Type B pancreatic cell (in vitro differentiated cells): ENCODE results near the gene HIF3A. TPM values are rescaled to one million over a fixed set of nuclear protein-coding genes. Genes with fewer than 3 reads are reported as not detected.
A peak's percentile ranks its signal among the peaks of the same experiment; 100 is the strongest.

ENCODE experiments used
- DNase-seq: peaks from one replicate; pipeline ENCODE4 v3.0.0; 2021; ENCODE audit warnings: mixed read lengths; ENCODE audit not compliant: unreplicated experiment; ENCODE audit errors: extremely low spot score
- H3K27ac Mint-ChIP-seq: 2 replicates; pipeline ENCODE4 v1.8.0; 2021; ENCODE audit warnings: mild to moderate bottlenecking, mixed read lengths
- H3K27me3 Mint-ChIP-seq: 2 replicates; pipeline ENCODE4 v1.8.0; 2021; ENCODE audit warnings: mixed read lengths
- H3K36me3 Mint-ChIP-seq: 2 replicates; pipeline ENCODE4 v1.8.0; 2021; ENCODE audit warnings: mixed read lengths
- H3K4me1 Mint-ChIP-seq: one replicate; pipeline ENCODE4 v1.8.0; 2021; ENCODE audit warnings: mixed read lengths; ENCODE audit not compliant: unreplicated experiment
- H3K4me3 Mint-ChIP-seq: 2 replicates; pipeline ENCODE4 v1.8.0; 2021; ENCODE audit warnings: mild to moderate bottlenecking, mixed read lengths
- H3K9me3 Mint-ChIP-seq: 2 replicates; pipeline ENCODE4 v1.8.0; 2021; ENCODE audit warnings: mixed read lengths
- CTCF ChIP-seq: fragments of 200-600 bp; sonication (generic); conservative IDR thresholded peaks from 2 replicates; pipeline ENCODE4 v1.5.0; 2021; ENCODE audit warnings: antibody characterized with exemption, mild to moderate bottlenecking
- total RNA-seq: library from RNA; stranded (reverse); gene quantifications from 2 replicates; pipeline ENCODE4 v1.2.1, GENCODE V29; 2021; ENCODE audit warnings: low replicate concordance

Gene HIF3A
- total RNA-seq, 1 donor from 2014 or later = 62.4 TPM

- H3K4me3 Mint-ChIP-seq = no peak overlapping the region
- H3K4me1 Mint-ChIP-seq = peaks cover 9% of the 10 kb centered on the region
- DNase-seq = no peak
- peaks cover 11% of the 10 kb centered on the region for H3K36me3 Mint-ChIP-seq
- TF ChIP-seq CTCF = no peak
- no peaks in the 10 kb centered on the region for H3K9me3 Mint-ChIP-seq
- no peak overlapping the region for H3K27ac Mint-ChIP-seq
- H3K27me3 Mint-ChIP-seq = no peaks in the 10 kb centered on the region
These were observed 45.1 kb downstream of the HIF3A start for GRCh38 chr19:46341937-46342336.

GRCh38 chr19:46344363-46344762 is 47.5 kb downstream of the HIF3A start:
- TF ChIP-seq CTCF = no peak
- Mint-ChIP-seq H3K27me3 (no peaks in the 10 kb centered on the region), H3K27ac (no peak overlapping the region), H3K4me1 (peaks cover 24% of the 10 kb centered on the region), H3K36me3 (peaks cover 11% of the 10 kb centered on the region), H3K4me3 (peak overlapping the region; percentile 29), H3K9me3 (no peaks in the 10 kb centered on the region)
- no peak for DNase-seq

GRCh38 chr19:46345157-46345556 is 48.3 kb downstream of the HIF3A start:
- no peak for DNase-seq
- Mint-ChIP-seq H3K4me3 (peak overlapping the region; percentile 97), H3K4me1 (peaks cover 29% of the 10 kb centered on the region), H3K27me3 (no peaks in the 10 kb centered on the region), H3K9me3 (no peaks in the 10 kb centered on the region), H3K27ac (peak overlapping the region; percentile 90), H3K36me3 (peaks cover 12% of the 10 kb centered on the region)
- TF ChIP-seq CTCF = no peak

- H3K9me3 Mint-ChIP-seq = no peaks in the 10 kb centered on the region
- no peaks in the 10 kb centered on the region for H3K27me3 Mint-ChIP-seq
- H3K4me3 Mint-ChIP-seq = peak within 1 kb of the TSS; percentile 97
- H3K36me3 Mint-ChIP-seq = peaks cover 3% of the 10 kb centered on the region
- H3K4me1 Mint-ChIP-seq = peaks cover 31% of the 10 kb centered on the region
- H3K27ac Mint-ChIP-seq = peak within 1 kb of the TSS; percentile 90
- DNase-seq = peak; percentile 95
- TF ChIP-seq CTCF = peak; percentile 82
These were observed 50.2 kb downstream of the HIF3A start, which contains the start of gene PPP5C for GRCh38 chr19:46346821-46347571. Gene PPP5C (plus strand): TSS chr19:46347087. CDS start chr19:46347097, 10 bp downstream.

GRCh38 chr19:46347572-46347883 is 50.7 kb downstream of the HIF3A start:
- H3K4me1 Mint-ChIP-seq = peaks cover 31% of the 10 kb centered on the region

More at GRCh38 chr19:46347572-46347883, 50.7 kb downstream of the HIF3A start:
- TF ChIP-seq CTCF = peak; percentile 24
- Mint-ChIP-seq H3K36me3 (peaks cover 3% of the 10 kb centered on the region), H3K27ac (peak overlapping the region; percentile 90), H3K9me3 (no peaks in the 10 kb centered on the region), H3K4me3 (peak overlapping the region; percentile 97), H3K27me3 (no peaks in the 10 kb centered on the region)
- DNase-seq = no peak
